ENCODE results near the gene SOX6.

Gene SOX6

DNA sequence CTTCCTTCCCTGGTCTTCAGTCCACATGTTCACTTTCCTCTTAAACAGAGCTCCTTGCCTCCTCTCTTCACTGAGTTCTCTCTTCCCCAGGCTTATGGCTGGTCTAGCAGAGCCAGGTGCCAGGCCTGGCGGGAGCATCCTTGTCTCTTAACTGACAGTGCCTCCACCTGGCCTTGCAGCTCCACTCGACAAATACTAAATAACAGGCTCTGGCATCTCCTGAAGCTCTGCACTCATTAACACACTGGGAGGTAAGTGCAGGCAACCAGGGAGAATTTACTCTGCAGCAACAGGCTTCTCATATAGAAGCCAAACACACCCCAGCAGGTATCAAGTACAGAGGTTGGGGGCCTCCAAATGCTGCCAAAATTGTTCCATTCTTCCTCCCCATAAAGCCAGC lies 438.1 kb downstream of the SOX6 start:
- H3K4me3 ChIP-seq (ENCODE audit: low read depth, low read length), result no peak overlapping the region
- no peak for DNase-seq (ENCODE audit: low read depth)
- TF ChIP-seq, protein P1, sequence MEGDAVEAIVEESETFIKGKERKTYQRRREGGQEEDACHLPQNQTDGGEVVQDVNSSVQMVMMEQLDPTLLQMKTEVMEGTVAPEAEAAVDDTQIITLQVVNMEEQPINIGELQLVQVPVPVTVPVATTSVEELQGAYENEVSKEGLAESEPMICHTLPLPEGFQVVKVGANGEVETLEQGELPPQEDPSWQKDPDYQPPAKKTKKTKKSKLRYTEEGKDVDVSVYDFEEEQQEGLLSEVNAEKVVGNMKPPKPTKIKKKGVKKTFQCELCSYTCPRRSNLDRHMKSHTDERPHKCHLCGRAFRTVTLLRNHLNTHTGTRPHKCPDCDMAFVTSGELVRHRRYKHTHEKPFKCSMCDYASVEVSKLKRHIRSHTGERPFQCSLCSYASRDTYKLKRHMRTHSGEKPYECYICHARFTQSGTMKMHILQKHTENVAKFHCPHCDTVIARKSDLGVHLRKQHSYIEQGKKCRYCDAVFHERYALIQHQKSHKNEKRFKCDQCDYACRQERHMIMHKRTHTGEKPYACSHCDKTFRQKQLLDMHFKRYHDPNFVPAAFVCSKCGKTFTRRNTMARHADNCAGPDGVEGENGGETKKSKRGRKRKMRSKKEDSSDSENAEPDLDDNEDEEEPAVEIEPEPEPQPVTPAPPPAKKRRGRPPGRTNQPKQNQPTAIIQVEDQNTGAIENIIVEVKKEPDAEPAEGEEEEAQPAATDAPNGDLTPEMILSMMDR (IDR thresholded peaks at IDR 0.05; ENCODE audit: low read depth, low read length, missing control alignments), result no peak
- in situ Hi-C loops (cut with HindIII; ENCODE audit: low sequenced_read_pairs), result no loop called here
